ENCODE results near the gene MAPK4. TPM values are rescaled to one million over a fixed set of nuclear protein-coding genes. Genes with fewer than 3 reads are reported as not detected.

MAPK4 gene
- total RNA-seq, 1 experiment from 2014 or later = 1.8 TPM

- DNase-seq (ENCODE audit: extremely low read depth, low read depth) = no peak
Observed at GRCh38 chr18:50622320-50622719, 62.4 kb downstream of the MAPK4 start.

GRCh38 chr18:50622865-50623393 is 63.0 kb downstream of the MAPK4 start:
- no peak for DNase-seq (ENCODE audit: extremely low read depth, low read depth)

GRCh38 chr18:50623694-50624352 is 63.9 kb downstream of the MAPK4 start:
- DNase-seq (ENCODE audit: extremely low read depth, low read depth) = no peak

GRCh38 chr18:50624981-50625380 is 65.1 kb downstream of the MAPK4 start:
- no peak for DNase-seq (ENCODE audit: extremely low read depth, low read depth)

- no peak for DNase-seq (ENCODE audit: extremely low read depth, low read depth)
Observed at GRCh38 chr18:50626317-50626716, 66.4 kb downstream of the MAPK4 start.

- DNase-seq (ENCODE audit: extremely low read depth, low read depth) = no peak
Observed at GRCh38 chr18:50627594-50628532, 68.0 kb downstream of the MAPK4 start.

- DNase-seq (ENCODE audit: extremely low read depth, low read depth) = no peak
Observed at GRCh38 chr18:50628533-50628905, 68.6 kb downstream of the MAPK4 start.

- no peak for DNase-seq (ENCODE audit: extremely low read depth, low read depth)
Observed at GRCh38 chr18:50629148-50629631, 69.3 kb downstream of the MAPK4 start.

- DNase-seq (ENCODE audit: extremely low read depth, low read depth) = no peak
Observed at GRCh38 chr18:50630895-50631294, 71.0 kb downstream of the MAPK4 start.

- DNase-seq (ENCODE audit: extremely low read depth, low read depth) = no peak
Observed at GRCh38 chr18:50632895-50633515, 73.1 kb downstream of the MAPK4 start.

- no peak for DNase-seq (ENCODE audit: extremely low read depth, low read depth)
Observed at GRCh38 chr18:50633992-50634391, 74.1 kb downstream of the MAPK4 start.

- no peak for DNase-seq (ENCODE audit: extremely low read depth, low read depth)
Observed at GRCh38 chr18:50636366-50637057, 76.6 kb downstream of the MAPK4 start.

GRCh38 chr18:50638016-50638883 is 78.4 kb downstream of the MAPK4 start:
- DNase-seq (ENCODE audit: extremely low read depth, low read depth) = no peak

- no peak for DNase-seq (ENCODE audit: extremely low read depth, low read depth)
Observed at GRCh38 chr18:50638884-50639420, 79.1 kb downstream of the MAPK4 start.

- DNase-seq (ENCODE audit: extremely low read depth, low read depth) = no peak
Observed at GRCh38 chr18:50639711-50640110, 79.8 kb downstream of the MAPK4 start.

GRCh38 chr18:50642439-50642838 is 82.6 kb downstream of the MAPK4 start:
- no peak for DNase-seq (ENCODE audit: extremely low read depth, low read depth)

GRCh38 chr18:50644146-50644545 is 84.3 kb downstream of the MAPK4 start:
- no peak for DNase-seq (ENCODE audit: extremely low read depth, low read depth)

- no peak for DNase-seq (ENCODE audit: extremely low read depth, low read depth)
Observed at GRCh38 chr18:50644807-50645206, 84.9 kb downstream of the MAPK4 start.

- no peak for DNase-seq (ENCODE audit: extremely low read depth, low read depth)
Observed at GRCh38 chr18:50647237-50647636, 87.3 kb downstream of the MAPK4 start.

Data from NCI-H460 (cell line).